ENCODE results near the gene PYGO2.

DNA sequence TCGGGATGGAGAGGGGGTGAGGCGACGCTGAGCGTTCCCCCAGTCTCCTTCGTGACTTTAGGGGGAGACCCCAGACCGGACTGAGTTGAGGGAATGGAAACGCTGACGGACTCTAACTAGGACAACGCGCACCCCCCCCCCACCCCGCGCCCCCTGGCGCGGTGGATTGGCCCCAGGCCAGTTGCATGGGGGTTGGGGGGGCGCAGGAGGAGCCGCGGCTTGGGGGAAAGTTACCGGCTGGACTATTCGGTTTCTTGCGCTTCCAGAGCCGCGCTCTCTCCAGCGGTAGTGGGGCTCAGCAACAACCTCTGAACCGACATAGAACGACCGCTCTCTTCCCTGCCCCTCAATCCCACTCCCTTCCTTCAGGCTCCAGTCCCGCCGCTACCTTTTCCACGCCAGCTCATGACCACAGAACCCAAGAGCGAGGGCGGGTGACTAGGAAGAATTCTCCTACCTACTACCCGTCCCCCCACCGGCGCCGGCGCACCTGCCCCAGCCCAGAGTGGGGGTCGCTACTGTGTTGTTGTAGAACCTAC lies 41.7 kb upstream of the PYGO2 start:
- TF ChIP-seq, protein P1, sequence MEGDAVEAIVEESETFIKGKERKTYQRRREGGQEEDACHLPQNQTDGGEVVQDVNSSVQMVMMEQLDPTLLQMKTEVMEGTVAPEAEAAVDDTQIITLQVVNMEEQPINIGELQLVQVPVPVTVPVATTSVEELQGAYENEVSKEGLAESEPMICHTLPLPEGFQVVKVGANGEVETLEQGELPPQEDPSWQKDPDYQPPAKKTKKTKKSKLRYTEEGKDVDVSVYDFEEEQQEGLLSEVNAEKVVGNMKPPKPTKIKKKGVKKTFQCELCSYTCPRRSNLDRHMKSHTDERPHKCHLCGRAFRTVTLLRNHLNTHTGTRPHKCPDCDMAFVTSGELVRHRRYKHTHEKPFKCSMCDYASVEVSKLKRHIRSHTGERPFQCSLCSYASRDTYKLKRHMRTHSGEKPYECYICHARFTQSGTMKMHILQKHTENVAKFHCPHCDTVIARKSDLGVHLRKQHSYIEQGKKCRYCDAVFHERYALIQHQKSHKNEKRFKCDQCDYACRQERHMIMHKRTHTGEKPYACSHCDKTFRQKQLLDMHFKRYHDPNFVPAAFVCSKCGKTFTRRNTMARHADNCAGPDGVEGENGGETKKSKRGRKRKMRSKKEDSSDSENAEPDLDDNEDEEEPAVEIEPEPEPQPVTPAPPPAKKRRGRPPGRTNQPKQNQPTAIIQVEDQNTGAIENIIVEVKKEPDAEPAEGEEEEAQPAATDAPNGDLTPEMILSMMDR (conservative IDR thresholded peaks at IDR 0.05; ENCODE audit: low read length), result no peak
- TF ChIP-seq EZH2phosphoT487 (IDR thresholded peaks at IDR 0.05; ENCODE audit: borderline replicate concordance), result no peak
